OCI-LY7 (cell line): ENCODE measurements around the gene CD79A.

Source experiments
- CTCF ChIP-seq: fragments of 200-600 bp; sonication (generic); conservative IDR thresholded peaks from 2 replicates; pipeline ENCODE4 v1.5.1; 2014; ENCODE audit warnings: mild to moderate bottlenecking, antibody characterized with exemption, low read length, moderate library complexity, mixed read lengths
- EZH2phosphoT487 ChIP-seq: fragments of 200-600 bp; sonication (generic); IDR thresholded peaks from 2 replicates; pipeline ENCODE4 v1.6.1; 2018; ENCODE audit warnings: low read depth, borderline replicate concordance, mild to moderate bottlenecking, mixed run types, antibody characterized with exemption, low read length, moderate library complexity, mixed read lengths

DNA sequence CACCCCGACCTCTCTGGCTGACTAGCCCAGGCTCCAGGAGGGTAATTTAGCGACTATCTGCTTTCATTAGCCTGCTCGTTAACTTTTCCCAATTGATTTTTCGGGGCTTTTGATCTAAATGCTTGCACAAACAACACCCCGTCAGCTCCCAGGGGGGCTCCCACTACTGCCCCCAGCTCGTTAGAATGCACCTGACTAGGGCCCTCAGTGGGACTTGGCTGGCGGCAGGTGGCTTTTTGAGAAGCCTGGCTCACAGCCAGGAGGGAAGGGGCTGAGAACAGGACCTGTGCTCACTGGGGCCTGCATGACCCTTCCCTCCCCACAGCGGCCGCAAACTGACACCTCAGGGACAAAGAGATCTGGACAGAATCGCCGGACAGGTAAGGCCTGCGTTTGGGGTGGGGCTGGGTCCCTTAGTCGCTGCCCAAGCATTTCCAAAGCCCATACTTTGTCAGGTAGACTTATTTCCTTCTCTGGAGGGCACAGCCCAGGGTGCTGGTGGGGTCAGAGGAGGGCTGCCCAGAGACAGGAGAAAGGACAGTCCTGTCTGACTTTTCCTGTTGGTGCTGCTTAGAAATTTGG, 7.6 kb upstream of the CD79A start:
- TF ChIP-seq CTCF (no peak), EZH2phosphoT487 (no peak)
